Measurements from ENCODE around the gene ATXN1.

The ATXN1 gene

DNA sequence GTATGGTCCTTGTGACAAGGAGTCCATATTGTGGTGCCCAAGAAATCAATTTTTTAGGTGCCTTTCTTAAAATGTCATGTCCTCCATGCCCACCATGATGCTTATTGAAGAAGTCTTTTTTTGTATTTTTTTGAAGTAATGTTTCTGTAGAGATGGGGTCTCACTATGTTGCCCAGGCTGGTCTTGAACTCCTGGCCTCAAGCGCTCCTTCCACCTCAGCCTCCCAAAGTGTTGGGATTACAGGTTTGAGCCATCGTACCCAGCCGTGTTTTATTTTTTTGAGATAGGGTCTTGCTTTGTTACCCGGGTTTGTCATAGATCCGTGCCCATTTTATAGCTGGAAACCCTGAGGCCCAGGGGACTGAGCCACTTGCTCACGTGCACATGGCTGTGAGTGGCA lies 238.3 kb downstream of the ATXN1 start:
- DNase-seq = no peak

DNA sequence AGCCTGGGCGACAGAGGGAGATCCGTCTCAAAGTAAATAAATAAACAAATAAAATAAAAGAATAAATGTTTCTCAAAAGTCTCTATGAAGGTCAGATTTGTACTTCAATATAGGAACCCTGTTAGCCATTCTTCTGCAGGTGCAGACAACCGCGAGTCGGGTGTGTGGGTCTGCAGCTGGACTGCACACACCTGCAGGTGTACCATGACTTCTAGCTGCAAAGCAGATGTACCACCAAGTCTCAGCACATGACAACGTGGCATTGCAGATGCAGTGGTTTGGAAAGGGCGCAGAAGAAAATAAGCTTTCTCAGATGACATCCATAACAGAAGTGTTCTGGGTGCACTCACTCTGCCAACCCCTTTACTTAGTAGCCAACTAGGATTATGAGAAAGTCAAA lies 239.7 kb downstream of the ATXN1 start:
- DNase-seq = no peak

DNA sequence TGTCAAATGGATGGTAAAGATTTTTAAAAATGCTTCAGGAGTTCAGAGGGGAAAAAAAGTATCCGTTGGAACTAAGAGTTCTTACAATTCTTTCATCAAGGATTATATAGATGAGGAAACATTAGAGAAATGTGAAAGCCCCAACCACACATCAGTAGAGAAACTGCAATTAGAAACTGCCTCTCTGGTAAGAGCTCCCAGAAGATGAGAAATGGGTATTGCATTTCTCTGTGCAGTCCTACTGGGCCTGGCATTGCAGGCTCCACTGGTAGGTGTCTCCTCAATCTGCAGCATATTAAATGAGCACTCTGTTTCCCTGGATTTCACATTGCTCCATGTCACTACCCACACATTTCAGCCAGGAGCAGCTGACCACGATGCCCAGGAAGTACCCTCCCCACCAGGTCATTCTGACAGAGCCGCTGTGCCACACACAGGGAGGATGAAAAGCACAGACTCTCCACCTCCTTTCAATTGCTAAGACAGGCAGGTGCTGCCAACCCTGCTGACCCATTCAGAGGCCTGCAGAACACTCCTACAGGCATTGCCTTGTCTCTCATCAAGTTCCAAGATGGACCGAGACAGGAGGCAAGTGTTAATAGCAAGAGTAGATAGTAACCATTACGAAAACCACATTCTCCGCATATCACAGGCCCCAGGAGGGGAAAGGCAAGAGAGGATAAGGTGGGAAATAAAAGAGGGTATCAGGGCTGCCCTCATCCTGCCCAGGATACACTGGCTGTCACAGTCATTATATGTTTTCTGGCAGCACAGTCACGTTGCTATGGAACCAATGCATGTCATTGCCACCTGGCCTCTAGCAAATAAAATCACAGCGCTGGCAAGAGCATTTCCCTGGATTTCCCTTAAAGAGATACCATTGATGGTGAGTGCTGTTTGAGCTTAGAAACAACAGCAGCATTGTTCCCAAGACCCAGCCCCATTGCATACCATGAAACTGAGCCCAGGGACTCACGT lies 241.7 kb downstream of the ATXN1 start:
- DNase-seq = no peak

DNA sequence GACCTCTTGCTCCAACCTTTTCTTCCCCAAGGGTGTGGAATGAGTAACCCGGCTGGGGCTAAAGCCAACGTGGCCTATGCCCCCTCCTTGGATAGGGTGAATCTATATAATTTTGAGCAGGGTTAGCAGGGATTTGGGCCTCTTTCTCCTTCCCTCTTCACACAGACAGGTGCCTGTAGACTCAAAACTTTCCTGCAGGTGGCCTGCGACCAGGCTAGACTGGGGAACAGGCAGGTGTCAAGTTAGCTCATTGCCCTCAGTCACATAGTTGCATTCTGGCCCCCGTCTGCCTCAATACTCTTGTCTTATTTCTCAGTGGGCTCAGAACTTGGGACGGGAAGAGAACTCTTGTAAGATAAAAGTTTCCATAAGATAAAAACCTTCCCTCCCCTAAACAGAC lies 243.0 kb downstream of the ATXN1 start:
- no peak for DNase-seq

DNA sequence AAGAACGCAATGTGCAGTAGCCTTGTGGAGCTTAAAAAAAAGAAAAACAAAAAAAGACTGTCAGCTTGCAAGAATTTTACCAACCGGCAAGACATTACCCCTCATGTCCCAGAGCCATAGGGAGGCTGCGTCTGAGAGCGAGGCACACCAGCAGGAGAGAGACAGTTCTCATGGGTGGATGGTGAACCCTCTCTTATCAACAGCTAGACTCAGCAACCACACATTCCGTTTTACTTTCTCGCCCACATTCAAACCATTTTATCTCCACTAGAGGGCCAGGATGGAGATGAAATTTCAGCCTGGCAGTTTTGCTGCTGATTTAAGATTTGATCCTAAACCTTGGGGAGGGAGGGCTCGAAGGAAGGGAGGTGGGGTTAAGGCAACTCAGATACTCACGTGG lies 247.0 kb downstream of the ATXN1 start:
- peak; percentile 66 for DNase-seq

DNA sequence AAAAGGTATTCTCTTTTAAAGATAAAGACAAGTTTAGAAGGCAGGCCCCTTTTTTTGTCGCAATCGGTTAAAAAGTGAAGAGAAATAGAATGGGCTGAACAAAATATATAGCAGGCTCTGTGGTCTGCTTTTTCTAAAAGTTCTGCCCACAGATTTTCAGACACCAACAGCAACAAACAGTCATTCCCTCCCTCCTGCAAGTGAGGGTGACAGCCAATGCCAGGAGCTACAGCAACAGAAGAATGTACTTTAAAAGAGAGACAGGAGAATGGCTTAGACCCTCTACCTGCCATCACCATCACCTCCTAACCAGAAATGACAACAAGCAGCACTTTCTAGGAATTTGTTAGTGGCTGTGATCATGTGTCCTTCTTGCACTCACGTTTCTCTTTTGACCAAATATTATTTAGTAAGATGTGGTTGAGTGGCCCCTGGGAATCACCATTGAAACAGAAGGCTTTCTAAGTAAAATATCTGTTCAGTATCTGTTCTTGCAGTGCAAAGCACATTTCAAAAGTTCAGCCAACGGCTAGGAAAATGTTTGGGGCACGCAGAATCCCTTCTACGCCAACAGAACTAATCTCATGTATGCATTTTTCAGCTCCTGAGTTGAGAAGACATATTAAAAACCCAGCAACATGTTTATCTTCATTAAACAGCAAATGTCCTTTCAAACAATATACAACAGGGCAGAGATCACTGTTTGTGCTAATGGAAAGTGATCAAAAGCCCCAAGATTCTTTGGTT lies 248.5 kb downstream of the ATXN1 start:
- no peak for DNase-seq

DNA sequence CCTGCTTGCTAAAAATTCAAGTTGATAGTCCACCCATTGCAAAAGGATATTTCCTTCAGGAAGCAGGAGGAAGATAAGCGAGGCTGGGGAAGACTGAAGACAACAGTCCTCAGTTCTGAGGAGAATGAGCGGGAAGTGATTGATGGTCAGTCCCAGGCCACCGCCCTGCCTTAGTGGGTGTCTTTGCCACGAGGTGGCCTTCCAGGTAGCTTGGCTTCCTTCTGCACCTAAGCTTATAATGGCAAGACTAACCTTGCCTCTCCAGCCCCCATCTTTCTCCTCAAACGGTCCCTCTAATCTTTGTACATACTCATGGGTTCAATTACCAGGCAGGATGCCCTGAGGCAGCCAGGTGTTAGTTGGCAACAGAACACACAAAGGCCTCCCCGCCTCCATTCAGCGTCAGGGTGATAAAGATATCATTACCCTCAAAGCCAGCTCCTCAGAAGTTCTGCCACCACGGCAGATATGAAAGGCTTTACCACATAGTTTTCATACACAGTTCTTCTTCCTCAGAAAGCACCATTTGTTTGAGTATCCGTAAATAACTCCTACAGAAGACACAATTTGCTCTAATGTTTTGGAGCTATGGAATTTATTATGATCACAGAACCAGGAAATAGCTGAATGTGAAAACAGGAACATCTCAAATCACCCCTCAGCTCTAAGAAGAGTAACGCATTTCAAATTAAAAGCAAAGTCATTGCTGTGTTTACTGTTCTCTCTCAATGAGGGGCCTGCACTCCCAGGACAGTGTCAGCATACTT lies 249.4 kb downstream of the ATXN1 start:
- DNase-seq = peak; percentile 27

DNA sequence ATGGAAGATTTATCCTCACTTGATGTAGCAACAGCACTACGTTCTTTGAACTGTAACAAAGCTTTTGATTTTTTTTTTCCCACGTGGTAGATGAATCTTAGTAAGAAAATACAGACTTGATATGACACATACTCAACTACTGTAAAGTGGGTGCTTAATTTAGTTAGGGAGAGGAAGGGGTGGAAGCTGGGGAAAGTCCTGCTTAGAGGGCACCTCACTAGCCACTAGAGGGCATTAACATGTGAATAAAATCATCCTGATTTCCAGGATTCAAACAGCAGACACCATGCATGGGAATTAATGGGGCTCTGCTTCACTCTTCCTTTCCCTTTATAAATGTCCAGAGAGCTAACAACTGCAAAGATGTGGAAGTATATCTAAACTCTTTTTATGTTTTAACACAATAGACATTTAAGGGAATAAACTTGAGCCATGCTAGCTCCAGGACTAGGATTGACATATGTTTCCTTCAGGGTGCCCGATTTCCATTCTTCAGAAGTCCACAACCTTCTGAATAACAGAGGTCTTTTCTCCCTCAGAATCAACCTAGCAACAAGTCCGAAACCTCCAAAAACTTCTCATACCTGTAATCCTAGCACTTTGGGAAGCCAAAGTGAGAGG lies 250.1 kb downstream of the ATXN1 start:
- peak; percentile 40 for DNase-seq

DNA sequence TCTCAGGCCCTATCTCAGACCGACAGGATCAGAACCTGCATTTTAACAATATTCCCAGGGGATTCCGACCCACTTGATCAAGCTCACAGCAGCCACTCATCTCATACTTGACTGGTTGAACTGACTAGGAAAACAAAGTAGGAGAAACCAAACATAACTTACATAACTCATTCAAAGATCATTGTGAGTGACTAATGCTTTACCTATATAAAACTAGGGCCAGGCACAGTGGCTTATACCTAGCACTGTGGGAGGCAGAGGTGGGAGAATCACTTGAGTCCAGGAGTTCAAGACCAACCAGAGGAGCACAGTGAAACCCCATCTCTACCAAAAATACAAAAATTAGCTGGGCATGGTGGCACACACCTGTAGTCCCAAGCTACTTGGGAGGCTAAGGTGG lies 251.0 kb downstream of the ATXN1 start:
- no peak for DNase-seq

DNA sequence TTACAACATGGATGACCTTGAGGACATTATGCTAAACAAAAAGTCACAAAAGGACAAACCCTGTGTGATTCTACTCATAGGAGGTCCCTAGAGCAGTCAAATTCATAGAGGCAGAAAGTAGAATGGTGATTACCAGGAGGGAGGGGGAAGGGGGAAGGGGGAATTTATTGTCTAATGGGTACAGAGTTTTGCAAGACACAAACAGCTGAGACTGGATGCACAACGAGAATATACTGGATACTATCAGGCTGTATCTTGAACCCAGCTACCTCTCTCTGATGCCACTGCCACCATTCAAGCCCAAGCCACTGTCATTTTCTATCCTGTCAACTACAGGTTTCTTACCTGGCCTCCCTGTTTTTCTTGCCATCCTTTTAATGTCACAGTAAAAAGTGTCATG lies 252.3 kb downstream of the ATXN1 start:
- no peak for DNase-seq

DNA sequence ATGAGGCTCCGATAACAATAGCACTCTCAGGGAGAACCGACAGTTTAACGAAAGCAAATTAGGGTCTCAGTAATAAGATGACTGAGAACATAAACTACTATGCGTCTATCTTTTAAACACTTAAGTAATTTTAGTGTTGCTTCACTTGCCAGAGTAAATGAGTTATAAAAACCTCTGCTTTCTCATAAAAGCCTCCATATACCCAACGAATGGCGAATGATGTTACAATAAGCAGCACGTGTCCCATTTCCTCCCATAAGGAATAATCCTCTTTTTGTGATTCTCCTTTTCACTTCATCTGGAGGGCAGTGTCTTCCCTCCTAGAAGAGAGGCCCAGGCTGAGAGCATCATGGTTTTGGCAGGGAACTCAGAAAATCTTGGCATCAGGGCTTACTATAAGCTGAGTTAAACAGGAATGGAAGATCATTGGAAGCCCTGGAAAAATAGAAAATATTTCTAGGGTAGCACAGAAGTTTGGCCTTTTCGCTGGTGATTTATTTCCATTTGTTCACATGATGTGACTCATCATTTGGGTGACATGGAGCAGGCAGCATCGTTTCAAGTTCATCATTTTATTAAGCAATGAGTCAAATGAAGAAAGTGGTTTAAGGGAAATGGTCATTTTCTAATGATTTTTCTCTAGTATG lies 255.4 kb downstream of the ATXN1 start:
- no peak for DNase-seq

DNA sequence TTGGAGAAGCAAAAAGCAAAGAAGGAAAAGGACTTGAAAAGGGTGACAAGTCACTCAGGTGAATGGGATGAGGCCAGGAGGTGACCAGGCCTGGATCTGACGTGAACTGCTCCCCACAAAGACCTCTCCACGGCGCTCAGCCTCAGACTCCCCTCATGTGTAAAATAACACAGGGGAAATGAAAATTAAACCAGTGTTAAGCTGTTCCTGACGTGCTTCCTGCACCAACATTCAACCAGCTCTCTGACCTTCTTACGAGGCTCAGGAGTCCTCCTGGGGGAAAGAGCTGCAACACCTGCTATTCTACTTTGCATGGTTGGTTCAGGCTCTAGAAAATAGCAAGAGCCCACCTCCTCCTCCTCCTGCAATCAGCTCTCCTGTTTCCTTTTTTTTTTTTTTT lies 256.7 kb downstream of the ATXN1 start:
- DNase-seq = no peak

DNA sequence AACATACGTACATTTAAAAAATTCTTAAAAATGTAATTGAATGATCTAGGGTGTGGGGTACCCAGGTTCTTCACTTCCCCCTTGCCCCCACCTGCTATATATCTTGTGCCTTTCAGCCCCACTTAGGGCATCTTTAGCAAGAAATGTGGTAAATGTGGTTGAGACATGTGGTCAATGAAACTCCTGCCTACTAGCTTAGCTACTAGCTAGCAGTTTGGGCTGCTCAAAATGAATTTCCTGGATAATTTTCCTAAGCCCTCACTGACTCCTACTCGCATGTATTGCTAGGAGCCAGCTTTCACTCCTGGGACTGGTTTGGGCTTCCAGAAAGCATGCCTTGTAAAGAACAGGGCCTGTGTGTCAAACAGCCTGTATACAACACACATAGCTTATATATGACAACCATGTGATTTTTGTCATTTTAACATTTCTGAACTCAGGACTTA lies 257.3 kb downstream of the ATXN1 start:
- DNase-seq = peak; percentile 47

DNA sequence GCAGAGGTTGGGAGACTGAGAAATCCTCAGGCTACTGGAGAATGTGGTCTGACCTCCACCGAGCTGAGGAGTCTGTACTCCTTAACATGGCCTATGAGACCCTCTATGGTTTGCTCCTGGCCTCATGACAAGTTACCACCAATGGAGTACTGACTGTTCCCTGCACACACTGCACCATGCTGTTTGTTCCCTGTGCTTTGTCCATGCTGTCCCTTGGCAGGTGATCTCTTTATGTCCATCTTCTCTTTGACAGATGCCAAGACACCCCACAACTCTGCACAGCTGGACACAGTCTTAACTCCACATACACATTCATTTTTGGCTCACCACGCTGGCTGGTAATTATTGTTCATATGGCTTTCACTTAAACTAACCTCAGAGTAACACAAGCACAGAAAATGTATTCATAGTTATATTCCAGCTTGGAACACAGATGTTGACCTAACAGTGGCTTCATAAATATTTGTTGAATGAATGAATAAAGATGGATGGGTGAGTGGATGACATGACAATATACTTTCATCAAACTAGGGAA lies 258.0 kb downstream of the ATXN1 start:
- DNase-seq = no peak

DNA sequence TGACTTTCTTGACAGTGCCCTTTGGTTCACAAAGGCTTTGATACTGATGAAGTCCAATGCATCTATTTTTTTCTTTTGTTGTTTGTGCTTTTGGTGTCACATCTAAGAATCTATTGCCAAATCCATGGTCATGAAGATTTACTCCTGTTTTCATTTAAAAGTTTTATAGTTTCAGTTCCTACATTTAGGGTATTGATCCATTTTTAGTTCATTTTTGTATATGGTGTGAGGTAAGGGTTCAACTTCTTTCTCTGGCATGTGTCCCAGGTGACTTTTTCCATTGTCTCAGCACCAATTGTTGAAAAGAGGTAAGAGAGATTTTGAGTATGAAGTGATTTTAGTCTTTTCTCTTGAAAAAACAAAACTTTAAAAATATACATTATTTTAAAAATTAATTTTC lies 262.3 kb downstream of the ATXN1 start:
- DNase-seq = no peak

DNA sequence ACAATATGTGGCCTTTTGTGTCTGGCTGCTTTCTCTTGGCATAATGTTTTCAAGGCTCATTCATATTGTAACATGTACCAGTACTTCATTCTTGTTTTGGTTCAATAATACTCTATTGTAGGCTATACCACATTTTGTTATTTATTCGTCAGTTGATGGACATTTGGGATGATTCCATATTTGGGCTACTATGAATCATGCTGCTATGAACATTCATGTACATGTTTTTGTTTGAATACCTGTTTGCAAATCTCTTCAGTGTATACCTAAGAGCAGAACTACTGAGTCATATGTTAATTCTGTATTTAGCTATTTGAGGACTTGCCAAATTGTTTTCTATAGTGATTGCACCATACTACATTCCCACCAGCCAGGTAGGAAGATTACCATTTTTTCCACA lies 263.0 kb downstream of the ATXN1 start:
- DNase-seq = no peak

DNA sequence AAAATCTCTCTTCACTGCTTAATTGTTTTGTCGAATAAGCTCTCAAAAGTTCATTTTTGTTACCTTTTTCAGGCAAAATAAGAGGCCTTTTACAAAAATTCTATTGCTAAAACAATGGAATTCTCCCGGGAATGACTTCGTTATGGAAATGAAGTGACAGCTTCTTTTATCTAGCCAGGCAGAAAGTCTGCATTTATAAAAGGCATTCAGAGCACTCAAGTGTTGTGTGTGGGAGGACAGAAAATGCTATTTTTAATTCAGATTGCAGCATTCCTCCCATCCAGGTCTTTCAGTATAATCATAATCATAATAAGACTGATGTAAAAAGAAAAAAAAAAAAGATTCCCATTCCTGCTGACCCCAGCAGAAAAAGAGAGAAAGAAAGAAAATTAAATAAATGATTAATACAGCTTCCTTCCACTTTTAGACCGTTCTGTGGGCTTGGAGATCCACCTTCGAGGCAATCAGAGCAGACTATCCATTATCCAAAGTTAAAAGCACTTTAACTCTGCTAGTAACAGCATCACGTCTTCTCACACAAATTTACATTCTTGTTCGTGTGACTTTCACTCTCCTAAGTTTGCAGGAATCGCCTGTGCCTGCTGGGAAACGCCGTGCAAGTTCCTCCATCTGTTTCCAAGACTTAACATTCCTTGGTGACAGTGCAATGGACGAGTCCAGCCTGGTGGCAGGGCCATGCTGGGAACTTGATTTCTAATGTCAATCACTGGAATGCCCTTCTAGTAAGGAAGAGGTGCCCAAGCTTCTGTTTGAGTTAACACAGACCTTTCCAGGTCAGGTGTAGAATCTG lies 264.1 kb downstream of the ATXN1 start:
- no peak for DNase-seq

DNA sequence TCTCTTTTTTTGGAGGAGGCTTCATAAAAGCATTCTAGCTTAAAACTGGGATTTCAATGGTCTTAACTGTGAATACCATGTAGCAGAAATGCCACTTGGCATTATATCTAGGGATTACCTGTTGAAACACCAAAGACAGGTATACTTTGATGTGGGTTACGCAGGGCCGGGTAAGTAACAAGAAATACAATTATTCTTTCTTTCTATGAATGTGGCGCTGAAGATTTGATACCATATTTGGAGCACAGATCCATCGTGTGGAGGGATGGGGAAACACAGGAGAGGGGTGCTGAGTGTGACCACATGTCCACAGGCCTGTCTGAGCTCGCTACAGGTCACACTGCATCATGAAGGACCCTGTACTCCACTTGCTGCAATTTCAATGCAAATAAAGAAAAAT lies 265.1 kb downstream of the ATXN1 start:
- DNase-seq = no peak

DNA sequence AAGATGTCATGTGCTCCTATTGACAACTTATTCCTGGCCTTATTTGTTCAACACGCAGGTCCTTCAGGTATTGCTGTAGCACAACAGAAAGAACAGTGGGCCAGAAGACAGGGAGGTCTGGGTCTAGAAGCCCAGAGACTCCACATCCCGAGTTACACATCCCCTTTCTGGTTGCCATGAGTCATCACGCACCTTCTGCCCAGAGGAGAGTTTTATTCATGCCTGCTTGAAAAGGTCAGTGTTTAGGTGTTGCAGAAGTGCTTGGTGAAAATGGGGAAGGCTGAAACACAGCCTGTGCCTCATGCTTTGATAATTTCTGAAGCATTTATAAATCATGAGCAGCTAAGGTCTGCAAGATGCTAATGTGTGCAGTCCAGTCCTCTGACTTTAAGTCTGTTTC lies 266.5 kb downstream of the ATXN1 start:
- no peak for DNase-seq

DNA sequence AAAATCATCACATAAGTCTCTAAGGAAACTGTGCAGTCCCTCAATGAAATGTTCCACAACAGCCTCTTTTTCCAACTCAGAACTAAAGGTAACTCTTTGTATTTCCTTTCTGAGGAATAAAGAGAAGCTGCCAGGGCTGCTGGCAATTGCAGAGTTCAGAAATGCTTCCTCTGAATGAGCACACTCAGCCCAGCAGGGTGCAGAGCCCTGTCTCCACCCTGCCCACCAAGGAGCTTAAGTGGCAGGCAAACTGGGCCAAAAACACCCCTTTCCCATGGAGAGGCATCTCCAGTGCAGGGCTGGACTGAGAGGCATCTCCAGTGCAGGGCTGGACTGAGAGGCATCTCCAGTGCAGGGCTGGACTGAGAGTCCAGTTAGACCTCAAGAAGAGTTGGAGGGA lies 267.5 kb downstream of the ATXN1 start:
- DNase-seq = no peak

DNA sequence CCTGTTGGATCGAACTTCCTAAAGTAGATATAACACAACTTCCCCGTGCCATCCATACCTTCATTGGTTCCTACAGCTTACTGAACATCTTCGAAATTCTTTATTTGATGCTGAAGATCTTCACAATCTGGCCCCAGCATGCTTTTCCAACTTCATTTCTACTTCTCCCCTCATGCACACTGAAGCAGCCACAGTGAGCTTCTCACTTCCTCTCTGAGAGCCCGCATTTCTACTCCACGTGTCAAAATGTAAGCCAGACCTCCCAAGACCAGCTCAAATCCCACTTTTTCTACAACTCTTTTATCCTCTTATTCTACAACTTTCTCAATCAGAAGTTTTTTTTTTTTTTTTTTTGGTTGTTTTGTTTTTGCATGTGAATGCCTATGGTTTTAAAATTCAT lies 268.1 kb downstream of the ATXN1 start:
- no peak for DNase-seq

Measured in CD4-positive, alpha-beta T cell treated with Interleukin-21 for 1 hour (primary cell).